AML-193 (cell line): ENCODE measurements around the gene DMP1.

Experiments
- DNase-seq, 2 experiments: peaks; one replicate each; lab custom pipeline; 2025; lab: John Stamatoyannopoulos, UW

The DMP1 gene

GRCh38 chr4:87649980-87650379, at the start of gene DMP1:
DMP1 (plus strand) TSS chr4:87650280; CDS start chr4:87656493, 6,213 bp downstream.
- no peak for DNase-seq

- DNase-seq: no peak
Measured at GRCh38 chr4:87601361-87601760, 48.7 kb upstream of the DMP1 start.

GRCh38 chr4:87608229-87608628, 41.9 kb upstream of the DMP1 start, which contains the start of gene DSPP:
DSPP (plus strand) TSS chr4:87608529; CDS start chr4:87610909, 2,380 bp downstream.
- DNase-seq: no peak

- no peak for DNase-seq
Measured at GRCh38 chr4:87614292-87614890, 35.7 kb upstream of the DMP1 start.

- DNase-seq: no peak
Measured at GRCh38 chr4:87616268-87616667, 33.8 kb upstream of the DMP1 start.

- DNase-seq: no peak
Measured at GRCh38 chr4:87620086-87620485, 30.0 kb upstream of the DMP1 start.

- no peak for DNase-seq
Measured at GRCh38 chr4:87620491-87620890, 29.6 kb upstream of the DMP1 start.

GRCh38 chr4:87622303-87622702, 27.8 kb upstream of the DMP1 start:
- DNase-seq: no peak

- DNase-seq: no peak
Measured at GRCh38 chr4:87624698-87625097, 25.4 kb upstream of the DMP1 start.

- DNase-seq: no peak
Measured at GRCh38 chr4:87631668-87632067, 18.4 kb upstream of the DMP1 start.

- DNase-seq: no peak
Measured at GRCh38 chr4:87632469-87632868, 17.6 kb upstream of the DMP1 start.

- DNase-seq: no peak
Measured at GRCh38 chr4:87633243-87633642, 16.8 kb upstream of the DMP1 start.

- no peak for DNase-seq
Measured at GRCh38 chr4:87644286-87644685, 5.8 kb upstream of the DMP1 start.

- no peak for DNase-seq
Measured at GRCh38 chr4:87650938-87651337, 858 bp downstream of the DMP1 start.

GRCh38 chr4:87651941-87652340, 1.9 kb downstream of the DMP1 start:
- DNase-seq: no peak

GRCh38 chr4:87654487-87655044, 4.5 kb downstream of the DMP1 start:
- no peak for DNase-seq

- no peak for DNase-seq
Measured at GRCh38 chr4:87657525-87657924, 7.4 kb downstream of the DMP1 start.

- no peak for DNase-seq
Measured at GRCh38 chr4:87659247-87659931, 9.3 kb downstream of the DMP1 start.

- no peak for DNase-seq
Measured at GRCh38 chr4:87662871-87663270, 12.8 kb downstream of the DMP1 start.

- DNase-seq: no peak
Measured at GRCh38 chr4:87669373-87669772, 19.3 kb downstream of the DMP1 start.

GRCh38 chr4:87677731-87678130, 27.7 kb downstream of the DMP1 start:
- DNase-seq: no peak

GRCh38 chr4:87679449-87680169, 29.5 kb downstream of the DMP1 start:
- DNase-seq: peak; percentile 53

GRCh38 chr4:87680271-87680670, 30.2 kb downstream of the DMP1 start:
- no peak for DNase-seq
